GM12878 (cell line): ENCODE measurements around the gene TSTD2. TPM values are rescaled to one million over a fixed set of nuclear protein-coding genes. Genes with fewer than 3 reads are reported as not detected.

Experiments
- ATAC-seq: fragments of 200-7000 bp; cut with Tn5 transposase; 3 replicates; pipeline ENCODE4 v1.9.1; 2020; ENCODE audit warnings: mild to moderate bottlenecking, moderate library complexity
- BruUV-seq: library from RNA; stranded (reverse); fragments of 400-500 nt; replicated peaks from 2 replicates; lab custom pipeline; 2021; lab: Mats Ljungman, UMichigan
- CTCF ChIA-PET: fragments of 300-600 bp; sonication (Branson Sonifier 250); formaldehyde crosslinking; extraction: SDS; loops from one replicate; lab custom pipeline; 2021; ENCODE audit warnings: inconsistent platforms; lab: Yijun Ruan, JAX
- POLR2A ChIA-PET: fragments of 350-600 bp; formaldehyde crosslinking; extraction: SDS; loops from one replicate; lab custom pipeline; 2021; ENCODE audit warnings: inconsistent platforms; lab: Charles Lee
- RAD21 ChIA-PET: fragments of 300-600 bp; sonication (Branson Sonifier 250); formaldehyde crosslinking; loops from one replicate; lab custom pipeline; 2023; ENCODE audit warnings: antibody characterized with exemption; ENCODE audit not compliant: unreplicated experiment; lab: Charles Lee
- SMC1A ChIA-PET: fragments of 300-600 bp; sonication (Branson Sonifier 250); formaldehyde crosslinking; loops from one replicate; lab custom pipeline; 2023; ENCODE audit not compliant: unreplicated experiment, uncharacterized antibody; lab: Charles Lee
- DNase-seq: peaks from one replicate; pipeline ENCODE4 v3.0.0-alpha.2; 2011; ENCODE audit warnings: low read depth, low spot score
- FAIRE-seq: peaks from 3 replicates; lab custom pipeline; 2011; peaks lifted over from hg19 to GRCh38; lab: Jason Lieb, UNC
- H2AFZ ChIP-seq: 2 replicates; pipeline ENCODE4 v1.6.0; 2011; ENCODE audit warnings: low read depth, low read length, control low read depth; ENCODE audit not compliant: control insufficient read depth
- H3K27ac ChIP-seq: 2 replicates; pipeline ENCODE4 v1.5.1; 2011; ENCODE audit warnings: control low read depth; ENCODE audit not compliant: control insufficient read depth, insufficient read depth
- H3K27me3 ChIP-seq, 2 experiments: replicated peaks in 1 of 2; 2 replicates each; pipeline versions ENCODE4 v1.6.0 to v1.6.1; 2011; ENCODE audit warnings: low read length in 1 of 2; ENCODE audit not compliant: control insufficient read depth in 2 of 2, insufficient read depth in 2 of 2
- H3K36me3 ChIP-seq, 2 experiments: 2 replicates each; pipeline ENCODE4 v1.5.1; 2011; ENCODE audit warnings: low read length in 1 of 2; ENCODE audit not compliant: control insufficient read depth in 2 of 2, insufficient read depth in 2 of 2
- H3K4me1 ChIP-seq: 2 replicates; pipeline ENCODE4 v1.6.1; 2011; ENCODE audit warnings: mild to moderate bottlenecking, low read length, moderate library complexity, mixed read lengths; ENCODE audit not compliant: control insufficient read depth, insufficient read depth
- H3K4me2 ChIP-seq: 2 replicates; pipeline ENCODE4 v1.6.0; 2011; ENCODE audit warnings: control low read depth; ENCODE audit not compliant: control insufficient read depth, insufficient read depth
- H3K4me3 ChIP-seq: fragments of 200-600 bp; sonication (generic); 2 replicates; pipeline ENCODE4 v1.5.1; 2016
- H3K79me2 ChIP-seq: 2 replicates; pipeline ENCODE4 v1.6.0; 2011; ENCODE audit warnings: low read length; ENCODE audit not compliant: control insufficient read depth, insufficient read depth
- H3K9ac ChIP-seq: 2 replicates; pipeline ENCODE4 v1.8.0; 2011; ENCODE audit warnings: low read length, control low read depth, mixed read lengths; ENCODE audit not compliant: control insufficient read depth, insufficient read depth
- H3K9me3 ChIP-seq: replicated peaks from 3 replicates; pipeline ENCODE4 v1.5.1; 2011; ENCODE audit warnings: mild to moderate bottlenecking, low read length; ENCODE audit not compliant: control insufficient read depth, insufficient read depth
- H4K20me1 ChIP-seq: 2 replicates; pipeline ENCODE4 v1.6.0; 2011; ENCODE audit not compliant: control insufficient read depth, insufficient read depth
- BACH1 ChIP-seq: fragments of 450-650 bp; IDR thresholded peaks from 2 replicates; pipeline ENCODE4 v1.6.1; 2017; ENCODE audit warnings: mild to moderate bottlenecking, borderline replicate concordance
- CREB1 ChIP-seq: IDR thresholded peaks from 2 replicates; pipeline ENCODE4 v1.6.1; 2012; ENCODE audit warnings: low read depth, mild to moderate bottlenecking, inconsistent platforms
- HDAC2 ChIP-seq: fragments of 200-600 bp; sonication (generic); IDR thresholded peaks from 2 replicates; pipeline ENCODE4 v1.6.1; 2017
- MYC ChIP-seq: IDR thresholded peaks from 2 replicates; pipeline ENCODE4 v1.6.1; 2011; ENCODE audit warnings: mild to moderate bottlenecking, low read length, moderate library complexity, inconsistent platforms; ENCODE audit not compliant: insufficient read depth, insufficient replicate concordance, insufficient read length, severe bottlenecking
- NR2C1 ChIP-seq: fragments of 450-650 bp; IDR thresholded peaks from 2 replicates; pipeline ENCODE4 v1.6.1; 2017; ENCODE audit warnings: antibody characterized with exemption, mild to moderate bottlenecking, moderate library complexity
- RAD21 ChIP-seq: IDR thresholded peaks from 2 replicates; pipeline ENCODE4 v1.6.1; 2011; ENCODE audit warnings: mild to moderate bottlenecking, low read depth, low read length, moderate library complexity; ENCODE audit not compliant: insufficient read depth
- RB1 ChIP-seq: fragments of 450-650 bp; formaldehyde crosslinking; IDR thresholded peaks from 2 replicates; pipeline ENCODE4 v1.6.1; 2017; ENCODE audit warnings: mild to moderate bottlenecking, borderline replicate concordance
- RUNX3 ChIP-seq: IDR thresholded peaks from 2 replicates; pipeline ENCODE4 v1.6.1; 2012; ENCODE audit warnings: low read length, inconsistent platforms
- SMAD1 ChIP-seq: fragments of 450-650 bp; IDR thresholded peaks from 2 replicates; pipeline ENCODE4 v1.6.1; 2018; ENCODE audit warnings: mild to moderate bottlenecking, low read depth; ENCODE audit not compliant: partially characterized antibody
- TCF3 ChIP-seq: IDR thresholded peaks from 2 replicates; pipeline ENCODE4 v1.6.1; 2012; ENCODE audit warnings: low read depth, mild to moderate bottlenecking, low read length, borderline replicate concordance; ENCODE audit not compliant: insufficient read depth
- WGBS: methylation state at CpG from one replicate; pipeline ENCODE4 v1.1.6; 2016; ENCODE audit warnings: low lambda C conversion rate; ENCODE audit not compliant: insufficient replicate concordance, insufficient coverage; ENCODE audit errors: missing lambda C conversion rate; 5-methylcytosine and 5-hydroxymethylcytosine counted together
- in situ Hi-C: fragments of 300-500 bp; cut with MboI; formaldehyde crosslinking; loops from 9 replicates; pipeline ENCODE4 v1.14.3; 2018; ENCODE audit warnings: mixed read lengths
- intact Hi-C: fragments of 100-400 bp; cut with micrococcal nuclease; formaldehyde crosslinking; loops from one replicate; pipeline ENCODE4 v1.14.2; 2022; ENCODE audit not compliant: unreplicated experiment
- polyA plus RNA-seq, 11 experiments: library from polyadenylated mRNA; depleted of rRNA in 4 of 11; unstranded in 6 of 11; stranded (reverse) in 5 of 11; fragments of >200 nt; fragmentation: Nextera tagmentation in 4 of 11; fragmentation: Illumina TruSeq in 1 of 11; extraction: Ambion mirVana in 4 of 11; extraction: Trizol in 1 of 11; gene quantifications; 1 replicate in 1 of 11; 2 replicates in 10 of 11; pipeline versions ENCODE4 v1.2.1 to v1.2.3, GENCODE V29; 2011 to 2016; ENCODE audit warnings: inconsistent platforms in 2 of 11, missing spikeins in 2 of 11, low read depth in 1 of 11
- total RNA-seq, 4 experiments: library from RNA; depleted of rRNA in 3 of 4; stranded (reverse); fragments of >200 nt in 3 of 4; fragmentation: Illumina TruSeq in 1 of 4; extraction: Trizol in 1 of 4; gene quantifications; 2 replicates each; pipeline versions ENCODE4 v1.2.1 to v1.2.3, GENCODE V29; 2013 to 2021
- TF ChIP-seq, protein P1 (sequence below): IDR thresholded peaks from 2 replicates; pipeline ENCODE4 v1.6.1; 2012; ENCODE audit warnings: low read depth, low read length, improper control_type of control experiment
- TF ChIP-seq, protein P2 (sequence below): IDR thresholded peaks from 2 replicates; pipeline ENCODE4 v1.6.1; 2011; ENCODE audit warnings: borderline replicate concordance, low read depth, mild to moderate bottlenecking, moderate library complexity, mixed read lengths, low read length; ENCODE audit not compliant: insufficient read depth; ENCODE audit errors: extremely low read length

TSTD2 gene
- total and polyA plus RNA-seq, 10 of the 15 experiments (the other 5 are each of a cell fraction or from before 2014, with no cell fraction given) = 5.0 to 30.6 (median 14.1) TPM

DNA sequence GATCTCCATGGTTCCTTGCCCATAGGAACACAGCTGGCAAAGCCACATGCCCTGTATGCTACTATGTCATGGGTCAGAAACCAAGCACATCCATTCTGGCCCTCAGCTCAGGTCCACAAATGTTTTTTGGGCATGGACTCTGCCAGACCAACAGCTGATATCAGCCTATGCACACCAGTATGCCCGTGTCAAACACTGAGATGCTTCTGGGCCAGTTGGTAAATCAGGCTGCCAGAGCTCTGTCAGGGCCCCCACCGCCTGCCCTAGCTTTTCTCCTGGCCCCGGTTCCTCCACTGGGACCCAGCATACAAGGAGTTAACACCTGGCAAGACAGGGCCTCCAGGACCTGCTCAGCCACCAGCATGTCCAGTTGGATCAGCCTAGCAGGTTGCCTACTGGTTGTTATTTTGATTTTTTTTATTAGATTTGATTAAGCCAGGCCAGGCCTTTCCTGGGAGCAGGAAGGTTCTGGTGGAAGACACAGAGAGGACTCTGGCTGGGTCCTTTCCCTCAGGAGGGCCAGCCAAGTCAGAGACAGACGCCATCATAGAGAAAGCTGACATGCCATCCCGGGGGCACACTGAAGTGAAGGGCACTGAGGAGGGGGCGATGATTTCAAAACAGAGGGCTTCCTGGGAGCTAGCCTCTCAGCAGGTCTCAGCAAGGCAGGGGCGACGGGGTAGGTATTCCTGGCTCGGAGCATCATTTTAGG, 65.8 kb downstream of the TSTD2 start (continued):
- TF ChIP-seq NR2C1 (no peak), MYC (no peak), RUNX3 (no peak)
- TF ChIP-seq, protein P1, sequence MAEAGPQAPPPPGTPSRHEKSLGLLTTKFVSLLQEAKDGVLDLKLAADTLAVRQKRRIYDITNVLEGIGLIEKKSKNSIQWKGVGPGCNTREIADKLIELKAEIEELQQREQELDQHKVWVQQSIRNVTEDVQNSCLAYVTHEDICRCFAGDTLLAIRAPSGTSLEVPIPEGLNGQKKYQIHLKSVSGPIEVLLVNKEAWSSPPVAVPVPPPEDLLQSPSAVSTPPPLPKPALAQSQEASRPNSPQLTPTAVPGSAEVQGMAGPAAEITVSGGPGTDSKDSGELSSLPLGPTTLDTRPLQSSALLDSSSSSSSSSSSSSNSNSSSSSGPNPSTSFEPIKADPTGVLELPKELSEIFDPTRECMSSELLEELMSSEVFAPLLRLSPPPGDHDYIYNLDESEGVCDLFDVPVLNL = no peak

DNA sequence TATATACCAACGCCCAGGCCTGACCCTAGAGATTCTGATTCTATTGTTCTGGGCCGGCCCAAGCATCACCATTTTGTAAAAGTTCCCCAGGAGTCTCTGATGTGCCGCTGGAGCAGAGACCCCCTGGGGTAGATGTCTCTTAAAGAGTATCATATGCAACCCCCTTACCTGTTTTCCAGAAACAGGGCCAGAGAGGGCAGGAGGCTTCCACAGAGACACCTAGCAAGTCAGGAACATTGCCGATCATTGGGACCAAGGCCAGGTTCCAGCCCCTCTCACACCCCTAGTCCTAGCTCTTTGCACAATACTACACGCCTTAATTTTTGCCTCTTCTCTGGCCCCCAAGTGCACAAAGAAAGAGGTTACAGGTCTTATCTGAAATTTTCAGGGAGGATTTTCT, 67.9 kb downstream of the TSTD2 start:
- SMC1A ChIA-PET = no interaction called here
- H4K20me1 ChIP-seq = no peaks in the 10 kb centered on the region
- peaks cover 3 to 13% of the 10 kb centered on the region in 2 experiments; a peak in 3 of 4 replicates for H3K36me3 ChIP-seq
- no peaks in the 10 kb centered on the region for H3K9me3 ChIP-seq
- no peaks in the 10 kb centered on the region for H3K27me3 ChIP-seq
- 47% methylated on average over 5 of the region's 5 CpGs for WGBS
- H2AFZ ChIP-seq = no peak overlapping the region
- FAIRE-seq = no peak
- DNase-seq = no peak
- no peak for ATAC-seq
- TF ChIP-seq RAD21 (no peak), RB1 (no peak), CREB1 (no peak), HDAC2 (no peak), BACH1 (no peak), TCF3 (no peak), SMAD1 (no peak)
- TF ChIP-seq, protein P2, sequence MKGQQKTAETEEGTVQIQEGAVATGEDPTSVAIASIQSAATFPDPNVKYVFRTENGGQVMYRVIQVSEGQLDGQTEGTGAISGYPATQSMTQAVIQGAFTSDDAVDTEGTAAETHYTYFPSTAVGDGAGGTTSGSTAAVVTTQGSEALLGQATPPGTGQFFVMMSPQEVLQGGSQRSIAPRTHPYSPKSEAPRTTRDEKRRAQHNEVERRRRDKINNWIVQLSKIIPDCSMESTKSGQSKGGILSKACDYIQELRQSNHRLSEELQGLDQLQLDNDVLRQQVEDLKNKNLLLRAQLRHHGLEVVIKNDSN = no peak
- TF ChIP-seq, all 136 proteins: peak for 0
- BruUV-seq = no TSS peak
- H3K4me2 ChIP-seq = no peak overlapping the region
- CTCF ChIA-PET = interaction anchor here (0.8 to 3.2 kb wide), 2 partner anchors 29 to 33 kb away, joined by 3 to 12 read pairs; no protein-coding TSS in a partner anchor
- intact Hi-C loops (no loop called here), in situ Hi-C loops (no loop called here)
- H3K4me3 ChIP-seq = no peak overlapping the region
- POLR2A ChIA-PET = no interaction called here
- RAD21 ChIA-PET = no interaction called here
- H3K79me2 ChIP-seq = no peaks in the 10 kb centered on the region
- no peak overlapping the region for H3K27ac ChIP-seq
- H3K9ac ChIP-seq = no peak overlapping the region
- peaks cover 8% of the 10 kb centered on the region for H3K4me1 ChIP-seq
